ENCODE measurements around the gene MAML3.
"Not testable (repeated sequence)": the region's sequence is repeated elsewhere in the genome, so short reads cannot be mapped to it uniquely, and the experiment has no call there.

MAML3 gene

DNA sequence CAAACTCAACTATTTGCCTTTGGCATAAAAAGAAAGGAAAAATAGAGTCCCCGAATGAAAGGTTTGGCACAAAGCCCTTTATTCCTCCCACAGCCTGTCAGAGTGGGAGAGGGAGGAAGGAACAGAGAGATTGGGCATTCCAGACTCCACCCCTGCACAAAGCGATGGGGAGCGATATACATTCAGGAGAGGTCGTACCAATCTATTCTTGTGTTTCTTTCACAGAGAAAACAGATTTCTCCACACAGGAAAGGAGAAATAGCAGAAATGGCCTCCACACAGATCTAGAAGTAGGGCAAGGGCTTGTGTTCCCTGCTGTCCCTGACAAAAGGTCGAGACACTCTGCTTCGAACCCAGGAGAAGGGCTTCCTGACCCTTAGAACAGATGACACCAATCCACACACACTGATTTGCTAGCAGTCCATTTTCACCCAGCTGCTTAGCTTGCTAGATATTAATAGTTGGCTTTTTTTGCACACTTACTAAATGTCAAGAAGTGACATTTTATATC, 197.4 kb downstream of the MAML3 start:
- DNase-seq, result no peak

DNA sequence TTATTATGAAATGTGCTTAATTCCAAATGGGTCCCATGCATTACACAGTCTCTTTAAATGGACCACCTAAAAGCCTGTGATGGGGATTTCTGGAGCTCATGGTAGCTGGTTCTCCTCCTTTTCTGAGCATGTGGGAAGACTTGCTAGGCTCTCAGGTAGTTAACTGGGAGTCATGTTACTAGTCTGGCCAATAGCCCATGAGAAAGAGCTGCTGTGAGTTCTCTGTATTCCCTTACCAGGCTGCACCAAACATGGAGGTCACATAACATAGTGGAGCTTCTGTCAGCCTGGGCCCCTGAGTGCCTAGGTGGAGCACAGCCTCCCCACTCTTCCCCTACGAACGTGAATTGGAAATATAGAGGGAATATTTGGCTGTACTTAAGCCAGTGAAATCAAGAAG, 198.4 kb downstream of the MAML3 start:
- DNase-seq, result no peak

DNA sequence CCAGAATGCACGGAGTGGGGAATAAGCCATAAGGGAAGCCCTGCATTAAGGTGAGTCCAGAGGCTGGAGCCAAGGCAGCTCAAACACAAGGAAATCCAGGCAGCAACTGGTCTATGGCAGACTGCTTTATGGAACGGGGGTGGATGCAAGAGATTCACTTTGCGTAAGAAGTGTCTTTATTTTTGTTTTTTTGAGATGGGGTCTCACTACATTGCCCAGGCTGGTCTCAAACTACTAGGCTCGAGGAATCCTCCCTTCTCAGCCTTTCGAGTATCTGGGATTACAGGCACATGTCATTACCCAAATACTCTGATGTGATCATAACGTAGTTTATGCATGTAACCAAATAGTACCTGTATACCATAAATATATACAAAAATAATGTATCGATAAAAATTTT, 199.5 kb downstream of the MAML3 start:
- DNase-seq, result no peak

DNA sequence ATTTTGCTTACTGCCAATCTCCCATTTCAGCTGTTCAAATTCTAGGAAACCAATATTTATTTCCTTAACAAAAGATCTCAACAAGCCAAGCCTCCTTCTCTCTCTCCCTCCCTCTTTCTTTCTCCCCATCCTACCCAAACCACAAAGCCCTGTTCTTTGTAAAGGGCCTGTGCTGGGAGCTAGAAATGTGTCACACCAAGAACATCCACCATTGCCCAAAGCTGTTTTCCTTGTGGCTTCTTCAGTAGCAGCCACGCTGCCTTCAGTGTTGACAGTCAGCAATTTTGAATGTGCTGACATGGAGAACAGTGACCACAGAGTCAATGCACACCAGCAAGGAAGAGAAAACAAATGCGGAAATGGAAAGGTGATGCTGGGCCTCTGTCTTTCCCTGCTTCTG, 203.0 kb downstream of the MAML3 start:
- DNase-seq, result no peak

DNA sequence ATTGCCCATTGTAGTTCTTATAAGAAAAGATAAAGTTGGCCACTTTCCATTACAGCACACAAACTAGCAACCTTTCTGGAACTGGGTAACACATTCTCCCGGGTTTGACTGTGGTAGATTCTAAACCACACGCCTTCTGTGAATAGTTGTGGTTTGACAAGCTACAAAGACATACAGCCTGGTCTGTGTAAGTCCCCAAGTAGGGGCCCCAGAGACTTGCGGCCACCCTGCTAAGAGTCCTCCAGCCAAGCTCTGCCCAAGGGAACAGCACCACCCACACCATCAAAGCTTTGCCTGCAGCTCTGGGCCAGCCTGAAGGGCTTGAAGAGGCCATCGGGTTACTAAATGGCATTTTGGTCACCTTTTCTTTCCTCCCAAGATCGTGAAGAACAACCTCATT, 203.4 kb downstream of the MAML3 start:
- no peak for DNase-seq

DNA sequence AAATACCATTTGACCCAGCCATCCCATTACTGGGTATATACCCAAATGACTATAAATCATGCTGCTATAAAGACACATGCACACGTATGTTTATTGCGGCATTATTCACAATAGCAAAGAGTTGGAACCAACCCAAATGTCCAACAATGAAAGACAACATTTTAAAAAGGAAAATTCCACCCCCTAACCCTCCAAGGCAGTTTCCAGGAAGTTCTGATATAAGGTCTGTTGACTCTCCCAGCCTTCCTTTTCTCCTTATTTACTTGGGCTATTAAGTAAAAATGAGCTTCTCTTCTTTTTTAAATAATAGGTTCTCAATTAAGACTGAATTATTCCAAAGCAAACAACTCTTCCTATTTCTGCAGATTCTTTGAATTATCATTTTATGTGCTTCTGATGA, 209.1 kb downstream of the MAML3 start:
- DNase-seq, result not testable (repeated sequence)

DNA sequence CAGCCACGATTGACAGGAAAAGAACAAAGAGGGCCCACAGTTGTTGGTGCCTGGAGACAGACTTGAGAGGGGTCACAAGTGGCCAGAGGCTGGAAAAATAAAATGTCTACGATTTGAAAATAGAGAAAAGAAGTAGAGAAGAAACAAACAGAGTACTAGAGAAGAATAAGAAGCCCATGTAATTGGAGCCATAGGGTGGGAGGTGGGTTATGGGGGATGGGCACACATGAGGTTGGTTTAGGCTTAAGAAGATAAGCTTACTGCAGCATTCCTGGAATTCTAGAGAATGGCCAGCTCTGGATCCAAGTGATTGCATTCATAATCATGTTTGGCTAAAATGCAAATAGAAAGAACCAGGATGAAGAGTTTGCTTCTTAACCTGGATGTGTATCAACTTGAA, 210.7 kb downstream of the MAML3 start:
- no peak for DNase-seq

DNA sequence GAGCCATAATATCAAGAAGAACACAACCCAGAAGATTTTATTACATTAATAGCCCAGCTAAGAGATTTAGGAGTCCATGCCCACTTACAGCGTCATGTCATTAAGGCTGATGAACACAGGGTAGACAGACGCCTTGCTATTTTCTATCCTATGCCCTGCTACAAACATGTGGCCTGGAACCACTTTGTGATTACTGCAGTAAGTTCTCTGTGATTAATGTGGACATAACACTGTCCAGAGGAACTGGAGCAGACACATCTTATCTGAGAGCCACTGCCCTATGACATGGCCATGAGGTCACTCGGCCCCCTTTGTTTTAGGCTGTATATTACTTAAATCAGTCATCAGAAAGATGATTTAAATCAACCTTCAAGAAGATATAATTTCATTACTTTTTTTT, 211.7 kb downstream of the MAML3 start:
- no peak for DNase-seq

DNA sequence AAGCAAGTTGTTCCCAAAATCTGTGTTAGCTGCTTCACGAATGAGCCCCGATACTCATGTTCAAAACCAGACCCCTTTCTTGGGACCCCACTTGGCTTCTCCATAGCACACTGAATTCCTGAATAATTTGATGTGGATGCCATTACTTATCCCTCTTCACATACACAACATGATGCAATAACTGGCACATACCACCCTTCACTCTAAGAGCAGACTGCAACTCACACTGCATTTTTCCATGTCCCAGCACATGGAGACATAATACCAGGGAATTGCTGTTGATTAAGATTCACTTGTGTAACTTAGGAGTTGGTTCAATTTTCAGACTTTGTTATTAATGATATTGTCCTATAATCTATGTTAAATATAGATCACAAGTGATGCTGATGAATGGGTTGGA, 213.4 kb downstream of the MAML3 start:
- DNase-seq, result no peak

DNA sequence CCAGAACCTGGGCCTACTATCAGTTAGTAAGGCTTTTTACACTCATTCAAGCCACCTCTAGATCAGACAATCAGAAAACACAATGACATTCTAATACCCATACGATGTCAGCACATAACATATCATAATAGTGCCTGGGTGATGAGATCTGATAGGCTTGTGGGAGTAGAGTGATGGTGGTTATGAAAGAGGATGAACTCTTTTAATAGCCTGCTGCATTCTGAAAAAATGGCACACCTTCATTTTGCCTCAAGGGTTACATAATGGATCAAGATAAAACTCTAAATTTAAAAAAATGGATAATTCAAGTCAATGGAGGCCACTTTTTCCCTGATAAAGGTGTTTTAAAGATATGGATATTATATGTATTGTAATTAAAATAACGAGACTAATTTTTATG, 215.6 kb downstream of the MAML3 start:
- no peak for DNase-seq

DNA sequence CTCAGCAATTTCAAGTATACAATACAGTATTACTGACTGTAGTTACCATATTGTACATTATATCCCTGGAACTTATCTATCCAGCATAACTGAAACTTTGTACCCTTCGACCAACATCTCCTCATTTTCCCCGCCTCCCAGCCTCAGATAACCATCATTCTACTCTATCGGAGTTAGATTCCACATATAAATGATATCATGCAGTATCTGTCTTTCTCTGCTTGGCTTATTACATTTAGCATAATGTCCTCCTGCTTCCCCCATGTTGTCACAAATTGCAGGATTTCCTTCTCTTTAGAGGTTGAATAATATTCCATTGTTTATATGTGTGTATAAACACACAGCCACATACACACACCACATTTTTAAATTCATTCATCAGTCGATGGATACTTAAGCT, 218.1 kb downstream of the MAML3 start:
- no peak for DNase-seq

DNA sequence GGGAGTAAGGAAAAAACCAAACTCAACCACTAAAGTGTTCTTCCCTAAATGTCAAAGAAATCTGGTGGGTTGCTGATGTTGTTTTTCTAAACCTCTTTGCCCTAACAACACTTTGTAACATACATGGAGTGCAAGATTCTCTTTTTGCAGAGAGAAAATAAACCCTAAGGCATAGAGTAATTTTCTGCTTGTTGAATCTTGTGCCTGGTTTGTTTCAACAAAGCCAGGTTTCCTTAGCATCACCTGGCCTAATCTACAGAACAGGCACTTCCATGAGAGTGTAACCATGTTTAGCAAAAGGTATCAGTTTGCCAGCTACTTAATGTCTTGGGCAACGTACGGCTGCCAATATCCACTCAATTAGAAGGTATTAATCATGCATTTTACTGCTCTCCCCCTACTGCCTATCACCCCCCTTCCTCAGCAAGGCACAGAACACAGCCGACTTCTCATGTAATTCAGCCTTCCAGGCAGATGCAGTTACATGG, 219.2 kb downstream of the MAML3 start:
- DNase-seq, result no peak

DNA sequence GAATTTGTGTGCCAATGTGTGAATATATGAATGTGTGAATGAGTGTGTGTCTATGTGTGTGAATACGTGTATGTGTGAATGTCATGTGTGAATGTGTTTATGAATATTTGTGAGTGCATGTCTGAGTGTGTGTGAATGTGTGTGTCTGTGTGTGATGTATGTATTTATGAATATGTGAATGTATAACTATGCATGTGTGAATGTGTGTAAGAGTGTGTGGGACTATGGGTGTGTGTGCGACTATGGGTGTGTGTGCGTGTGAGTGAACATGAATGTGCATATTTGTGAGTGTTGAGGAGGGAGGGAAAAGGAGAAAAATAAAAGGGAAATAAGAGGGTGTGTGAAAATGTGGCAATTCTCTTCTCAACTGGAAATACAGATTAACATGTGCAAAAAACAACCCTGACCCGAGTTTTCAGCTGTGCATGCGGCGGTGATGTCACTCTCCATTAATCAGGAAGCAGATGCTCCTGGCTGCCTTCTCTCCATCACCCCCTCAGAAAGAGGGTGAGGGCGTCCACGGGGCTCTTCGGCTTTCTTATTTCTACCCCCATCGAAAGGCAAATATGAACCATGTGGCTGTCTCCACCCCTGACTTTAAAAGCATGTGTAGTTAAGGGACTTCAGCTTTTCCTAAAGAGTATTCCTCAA, 219.8 kb downstream of the MAML3 start:
- DNase-seq, result no peak

DNA sequence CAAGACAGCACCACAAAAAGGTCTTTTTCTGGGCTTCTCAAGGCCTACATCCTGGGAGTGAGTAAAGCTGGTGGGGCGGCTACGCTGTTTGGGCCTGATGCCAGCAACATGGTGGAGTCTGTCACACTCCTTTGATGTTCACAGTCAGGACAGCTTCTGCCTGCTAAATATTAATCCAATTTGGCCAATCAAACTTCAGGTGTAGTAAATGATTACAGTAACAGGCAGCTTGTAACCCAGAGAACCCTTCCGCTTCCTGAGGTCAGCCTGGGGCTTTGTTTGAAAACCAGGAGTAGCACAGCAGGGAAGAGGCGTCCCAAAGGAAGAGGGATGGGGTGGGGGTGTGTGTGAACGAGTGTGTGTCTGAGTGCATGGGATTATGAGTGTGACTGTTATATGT, 220.4 kb downstream of the MAML3 start:
- DNase-seq, result peak; percentile 60

DNA sequence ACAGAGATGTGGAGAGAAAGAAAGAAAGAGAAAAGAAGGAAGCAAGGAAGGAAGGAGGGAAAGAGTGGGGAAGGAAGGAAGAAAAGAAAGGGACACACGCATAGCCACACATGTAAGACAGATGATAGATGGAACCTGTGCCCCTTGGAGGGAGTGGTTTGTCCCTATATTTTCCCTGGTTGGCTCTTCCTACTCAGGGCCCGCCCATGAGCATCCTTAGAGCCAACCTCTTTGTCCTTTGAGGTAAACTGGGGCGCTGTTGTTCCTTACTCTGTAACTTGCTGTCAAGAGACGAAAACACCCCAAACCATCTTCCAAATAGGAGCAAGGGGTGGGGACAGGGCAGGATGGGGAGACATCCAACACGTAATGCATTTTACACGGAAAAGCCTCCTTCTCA, 220.9 kb downstream of the MAML3 start:
- no peak for DNase-seq

DNA sequence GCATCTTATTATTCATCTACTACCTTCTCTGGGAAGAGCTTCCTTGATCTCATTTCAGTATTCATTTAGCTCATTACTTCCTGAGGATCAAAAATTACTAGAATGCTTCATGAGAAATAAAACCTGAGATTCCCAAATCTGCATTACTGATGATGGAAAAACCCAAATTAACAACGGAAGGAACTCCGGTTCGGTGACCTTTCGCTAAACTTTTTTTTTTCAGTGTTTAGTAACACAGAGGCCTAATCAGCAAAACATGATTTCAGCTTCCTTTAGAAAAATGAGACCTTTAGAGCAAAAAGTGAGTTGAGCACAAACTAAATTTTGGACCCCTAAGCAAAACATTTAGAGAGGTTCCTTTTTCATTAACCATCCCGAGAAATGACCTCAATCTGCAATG, 229.2 kb downstream of the MAML3 start:
- DNase-seq, result no peak

DNA sequence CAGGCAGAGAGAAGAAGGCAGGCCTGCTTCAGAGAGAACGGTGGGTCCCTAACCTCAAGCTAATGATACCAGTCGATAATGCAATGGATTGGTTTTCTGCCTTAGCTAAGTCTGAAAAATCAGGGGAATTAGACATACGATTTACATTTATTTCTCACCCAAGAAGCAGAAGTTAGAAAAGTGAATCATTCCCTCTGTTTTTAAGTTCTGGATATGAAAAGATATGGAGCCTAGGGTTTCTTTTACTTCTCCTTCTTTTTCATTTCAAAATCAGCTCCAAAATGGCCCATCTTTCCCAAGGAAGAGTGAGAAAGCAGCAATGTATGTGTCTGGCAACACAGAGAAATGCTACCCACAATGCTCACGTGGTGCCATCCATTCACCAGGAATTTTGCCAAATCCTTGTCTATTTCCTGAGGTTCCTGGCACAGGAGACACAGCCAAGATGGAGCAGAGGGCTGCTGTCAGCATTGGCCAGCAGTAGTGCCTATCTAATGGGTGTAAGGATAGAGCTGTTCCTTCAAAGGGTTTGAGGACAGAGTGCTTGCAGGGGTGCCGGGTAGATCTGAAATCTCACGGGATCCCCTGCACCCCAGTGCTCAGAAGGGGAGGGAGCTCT, 231.5 kb downstream of the MAML3 start:
- DNase-seq, result no peak

DNA sequence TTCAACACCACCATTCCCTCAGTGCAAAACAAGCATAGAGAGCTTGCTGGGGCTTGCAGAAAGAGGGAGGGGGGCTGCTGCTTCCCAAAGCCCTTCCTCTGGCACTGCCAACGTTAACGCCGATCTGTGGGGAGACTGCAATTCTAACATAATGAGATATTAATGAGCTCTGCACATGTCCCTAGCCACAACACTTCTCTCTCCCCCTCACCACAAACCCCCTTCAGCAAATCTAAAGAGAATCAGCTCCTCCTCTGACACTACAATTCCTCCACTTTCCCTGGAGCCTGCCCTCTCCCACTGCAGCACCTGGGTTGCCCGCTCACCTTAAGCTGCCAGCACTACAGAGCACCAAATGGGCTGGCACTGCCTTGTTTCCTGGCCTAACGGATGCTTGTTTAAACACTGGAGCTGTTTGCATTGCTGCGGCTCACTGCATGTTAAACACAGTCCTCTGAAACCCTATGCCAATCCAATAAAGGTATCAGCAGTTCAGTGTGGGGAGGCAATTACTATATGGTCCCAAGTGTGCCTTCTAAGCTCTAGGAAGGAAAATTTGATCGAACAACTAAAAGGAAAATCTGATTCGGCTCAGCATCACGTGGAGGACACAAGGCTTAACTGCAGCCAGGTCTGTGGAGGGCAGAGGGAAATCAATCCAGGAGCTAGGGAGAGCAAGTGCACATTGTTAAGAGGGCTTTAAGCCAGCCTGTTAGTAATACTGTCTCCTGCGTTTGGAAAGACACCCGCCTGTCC, 232.4 kb downstream of the MAML3 start:
- no peak for DNase-seq

DNA sequence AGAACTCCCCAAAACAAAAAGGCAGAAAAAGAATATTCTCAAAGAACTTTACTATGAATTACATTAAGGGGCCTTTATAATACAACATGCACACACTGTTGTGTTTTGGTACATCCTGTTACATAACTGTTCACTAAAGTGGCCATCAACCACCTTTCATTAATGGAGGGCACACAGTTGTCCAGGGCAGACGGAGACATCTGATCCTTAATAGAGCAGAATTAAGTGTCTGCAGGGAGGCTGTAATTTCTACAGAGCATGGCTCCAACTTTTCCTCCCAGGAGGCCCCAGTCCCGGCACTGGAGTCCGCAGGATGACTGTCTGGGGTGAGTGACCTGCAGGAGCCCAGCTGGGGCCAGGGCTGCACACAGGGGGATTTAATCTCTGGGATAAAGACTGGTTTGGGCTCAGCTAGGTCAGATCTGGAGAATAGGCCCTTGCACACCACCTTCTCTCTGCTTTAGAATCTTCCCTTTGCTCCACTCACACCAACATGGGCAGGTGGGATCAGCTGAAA, 233.4 kb downstream of the MAML3 start:
- DNase-seq, result no peak

DNA sequence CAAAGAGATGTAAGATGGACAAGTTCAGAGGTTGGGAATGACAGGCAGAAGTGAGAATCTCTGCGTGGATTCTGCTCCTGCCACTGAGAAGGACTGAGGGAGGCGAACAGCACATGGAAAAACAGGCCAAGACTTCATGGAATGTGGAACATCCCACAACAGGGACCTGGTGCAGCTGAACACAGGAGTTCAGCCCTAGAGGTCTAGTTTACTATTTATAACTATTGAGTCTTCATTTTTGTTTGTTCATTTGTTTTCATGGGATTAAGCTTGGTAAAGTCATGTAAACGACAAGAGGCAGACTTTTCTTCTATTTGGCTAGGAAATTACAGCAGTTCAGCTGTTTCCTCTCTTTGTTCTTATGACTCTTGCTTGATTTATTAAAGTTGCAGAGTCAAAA, 234.5 kb downstream of the MAML3 start:
- DNase-seq, result peak; percentile 73

DNA sequence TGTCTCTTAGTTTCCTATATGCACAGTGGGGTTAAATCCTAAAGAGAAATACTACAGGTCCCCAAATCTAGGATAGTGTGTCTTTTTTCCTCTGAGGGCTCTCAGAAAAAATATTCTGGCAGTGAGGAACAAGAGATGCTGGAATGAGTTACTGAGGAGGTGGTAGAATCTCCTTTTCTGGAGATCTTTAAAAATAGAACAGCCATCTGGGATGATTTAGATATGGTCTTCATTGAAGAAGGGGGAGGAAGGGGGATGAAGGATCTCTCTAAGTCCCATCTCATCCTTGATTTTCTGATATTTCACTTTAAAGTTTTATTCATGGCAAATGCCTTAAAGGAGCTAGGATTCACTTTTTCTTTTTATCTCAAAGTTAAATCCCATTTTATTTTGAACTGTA, 235.0 kb downstream of the MAML3 start:
- no peak for DNase-seq

DNA sequence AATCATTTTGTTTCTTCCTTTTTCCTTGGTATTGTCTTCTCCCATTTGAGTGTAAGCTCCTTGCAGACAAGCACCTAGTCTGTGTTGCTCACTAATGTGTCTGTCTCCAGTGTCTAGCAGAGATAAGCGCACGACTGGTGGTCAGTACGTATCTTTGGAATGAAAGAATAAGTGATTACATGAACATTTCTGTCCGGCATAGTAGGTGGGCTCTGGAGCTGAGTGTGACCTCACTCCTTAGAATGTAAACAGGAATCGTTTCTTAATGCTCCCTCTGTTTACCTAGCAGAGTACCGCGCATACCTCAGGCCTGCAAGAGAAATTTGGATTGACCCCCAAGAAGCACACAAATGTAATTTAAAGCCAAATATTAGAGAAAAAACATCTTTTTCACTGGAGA, 235.4 kb downstream of the MAML3 start:
- DNase-seq, result no peak

DNA sequence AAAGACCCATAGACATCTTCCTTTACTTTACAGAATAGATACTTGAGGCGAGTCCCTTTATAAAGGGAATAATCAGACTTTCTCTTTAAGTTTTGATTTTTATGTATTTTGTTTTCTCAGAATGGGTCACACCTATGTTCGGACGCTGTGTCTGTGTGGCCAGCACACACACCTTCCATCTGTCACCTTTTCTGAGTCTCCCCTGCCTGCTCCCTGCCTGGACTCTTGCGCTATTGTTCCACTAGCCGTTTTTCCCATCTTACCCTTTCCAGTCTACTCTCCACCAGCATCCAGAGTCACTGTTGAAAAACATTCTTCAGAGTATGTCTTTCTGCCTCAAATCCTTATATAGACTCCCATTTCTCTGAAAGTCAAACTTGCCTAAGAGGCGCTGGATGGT, 236.1 kb downstream of the MAML3 start:
- DNase-seq, result no peak

DNA sequence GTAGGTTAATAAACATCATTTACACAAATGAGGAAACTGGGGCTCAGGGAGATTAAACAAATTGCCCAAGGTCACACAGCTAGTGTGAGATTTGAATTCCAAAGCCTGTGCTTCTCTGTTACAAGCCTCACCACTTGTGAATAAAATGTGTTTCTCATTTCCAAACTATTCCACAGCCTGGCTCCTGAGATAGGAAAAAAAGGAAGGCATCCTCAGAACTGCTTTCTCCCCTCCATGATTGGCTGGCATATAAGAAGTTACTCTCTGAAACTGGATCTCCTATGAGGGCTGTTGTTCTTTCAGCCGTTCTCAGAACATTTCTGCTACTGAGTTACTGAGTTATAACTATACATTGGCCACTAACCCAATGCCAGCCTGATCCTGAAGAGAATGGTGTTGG, 237.9 kb downstream of the MAML3 start:
- no peak for DNase-seq
